Smooth muscle cell (in vitro differentiated cells): Measurements from ENCODE around the gene SEL1L2. TPM values are rescaled to one million over a fixed set of nuclear protein-coding genes. Genes with fewer than 3 reads are reported as not detected.

Experiments used
- DNase-seq: peaks from one replicate; lab custom pipeline; 2025; ENCODE audit not compliant: unreplicated experiment; lab: John Stamatoyannopoulos, UW
- H2AFZ ChIP-seq: fragments of 200-600 bp; sonication (generic); 2 replicates; pipeline ENCODE4 v1.6.0; 2016; ENCODE audit warnings: antibody characterized with exemption, low read depth, mild to moderate bottlenecking
- H3F3A ChIP-seq: fragments of 200-600 bp; sonication (generic); 2 replicates; pipeline ENCODE4 v1.6.0; 2017; ENCODE audit warnings: antibody characterized with exemption, low read depth
- H3K27ac ChIP-seq: fragments of 200-600 bp; sonication (generic); 2 replicates; pipeline ENCODE4 v1.5.1; 2016; ENCODE audit warnings: low read depth, mild to moderate bottlenecking
- H3K27me3 ChIP-seq: fragments of 200-600 bp; sonication (generic); 2 replicates; pipeline ENCODE4 v1.6.1; 2016; ENCODE audit warnings: low read depth, mild to moderate bottlenecking
- H3K36me3 ChIP-seq: fragments of 200-600 bp; sonication (generic); 2 replicates; pipeline ENCODE4 v1.5.1; 2016; ENCODE audit warnings: low read depth
- H3K4me1 ChIP-seq: fragments of 200-600 bp; sonication (generic); 2 replicates; pipeline ENCODE4 v1.5.1; 2016; ENCODE audit warnings: low read depth
- H3K4me2 ChIP-seq: fragments of 200-600 bp; sonication (generic); 2 replicates; pipeline ENCODE4 v1.6.0; 2016; ENCODE audit warnings: mild to moderate bottlenecking
- H3K4me3 ChIP-seq: fragments of 200-600 bp; sonication (generic); 2 replicates; pipeline ENCODE4 v1.5.1; 2016; ENCODE audit warnings: mild to moderate bottlenecking
- H3K79me2 ChIP-seq: fragments of 200-600 bp; sonication (generic); 2 replicates; pipeline ENCODE4 v1.6.0; 2016; ENCODE audit warnings: low read depth, mild to moderate bottlenecking
- H3K9ac ChIP-seq: fragments of 200-600 bp; sonication (generic); 2 replicates; pipeline ENCODE4 v1.6.0; 2016; ENCODE audit warnings: low read depth
- H3K9me3 ChIP-seq: fragments of 200-600 bp; sonication (generic); replicated peaks from 2 replicates; pipeline ENCODE4 v1.5.1; 2016; ENCODE audit warnings: low read depth
- H4K20me1 ChIP-seq: fragments of 200-600 bp; sonication (generic); 2 replicates; pipeline ENCODE4 v1.6.0; 2016; ENCODE audit warnings: low read depth
- CTCF ChIP-seq: fragments of 200-600 bp; sonication (generic); IDR thresholded peaks from 2 replicates; pipeline ENCODE4 v1.5.1; 2017; ENCODE audit warnings: borderline replicate concordance, mild to moderate bottlenecking, antibody characterized with exemption; ENCODE audit not compliant: insufficient read depth, poor library complexity, severe bottlenecking
- WGBS: methylation state at CpG from one replicate; pipeline ENCODE4 v1.1.7; 2016; ENCODE audit warnings: low lambda C conversion rate; 5-methylcytosine and 5-hydroxymethylcytosine counted together
- polyA plus RNA-seq: library from polyadenylated mRNA; unstranded; fragments of >200 nt; fragmentation: Nextera tagmentation; extraction: Ambion mirVana; gene quantifications from 2 replicates; pipeline ENCODE4 v1.2.1, GENCODE V29; 2016
- total RNA-seq: library from RNA; depleted of rRNA; stranded (reverse); fragments of >200 nt; gene quantifications from 2 replicates; pipeline ENCODE4 v1.2.3, GENCODE V29; 2014

Gene SEL1L2
- total and polyA plus RNA-seq, 2 experiments from 2014 or later: not detected

- Histone ChIP-seq H3K4me1 (no peaks in the 10 kb centered on the region), H3K9ac (no peak overlapping the region), H4K20me1 (no peaks in the 10 kb centered on the region), H3F3A (no peaks in the 10 kb centered on the region), H3K79me2 (no peaks in the 10 kb centered on the region), H2AFZ (no peak overlapping the region), H3K27ac (no peak overlapping the region), H3K4me3 (no peak overlapping the region), H3K4me2 (no peak overlapping the region), H3K9me3 (no peaks in the 10 kb centered on the region), H3K27me3 (no peaks in the 10 kb centered on the region), H3K36me3 (no peaks in the 10 kb centered on the region)
- DNase-seq: no peak
- TF ChIP-seq CTCF: no peak
- 88% methylated on average over 5 of the region's 5 CpGs for WGBS
Observed at GRCh38 chr20:13928901-13929300, 61.5 kb downstream of the SEL1L2 start.

GRCh38 chr20:13927171-13927570 lies 63.2 kb downstream of the SEL1L2 start:
- Histone ChIP-seq H2AFZ (no peak overlapping the region), H4K20me1 (no peaks in the 10 kb centered on the region), H3K9ac (no peak overlapping the region), H3K9me3 (no peaks in the 10 kb centered on the region), H3K27ac (no peak overlapping the region), H3F3A (no peaks in the 10 kb centered on the region), H3K27me3 (no peaks in the 10 kb centered on the region), H3K36me3 (no peaks in the 10 kb centered on the region), H3K4me3 (no peak overlapping the region), H3K4me2 (no peak overlapping the region), H3K79me2 (no peaks in the 10 kb centered on the region), H3K4me1 (no peaks in the 10 kb centered on the region)
- no peak for DNase-seq
- TF ChIP-seq CTCF: no peak
- 76% methylated on average over 2 of the region's 2 CpGs for WGBS

- H4K20me1 ChIP-seq: no peaks in the 10 kb centered on the region
- H3F3A ChIP-seq: no peaks in the 10 kb centered on the region
- H3K4me1 ChIP-seq: no peaks in the 10 kb centered on the region
- no peak overlapping the region for H3K27ac ChIP-seq
- WGBS: 93% methylated on average over 5 of the region's 5 CpGs
- H3K4me3 ChIP-seq: no peak overlapping the region
- no peak overlapping the region for H3K9ac ChIP-seq
- no peaks in the 10 kb centered on the region for H3K36me3 ChIP-seq
- no peak overlapping the region for H3K4me2 ChIP-seq
- no peaks in the 10 kb centered on the region for H3K27me3 ChIP-seq
- H2AFZ ChIP-seq: no peak overlapping the region
- no peaks in the 10 kb centered on the region for H3K79me2 ChIP-seq
- no peak for TF ChIP-seq CTCF
- no peaks in the 10 kb centered on the region for H3K9me3 ChIP-seq
- DNase-seq: no peak
Observed at GRCh38 chr20:13922241-13922640, 68.2 kb downstream of the SEL1L2 start.

- H3K27me3 ChIP-seq: no peaks in the 10 kb centered on the region
- no peaks in the 10 kb centered on the region for H3K4me1 ChIP-seq
- no peak overlapping the region for H3K4me2 ChIP-seq
- no peak overlapping the region for H3K4me3 ChIP-seq
- H3F3A ChIP-seq: no peaks in the 10 kb centered on the region
- no peak overlapping the region for H2AFZ ChIP-seq
- no peaks in the 10 kb centered on the region for H3K9me3 ChIP-seq
- H3K9ac ChIP-seq: no peak overlapping the region
- no peaks in the 10 kb centered on the region for H3K79me2 ChIP-seq
- H3K27ac ChIP-seq: no peak overlapping the region
- DNase-seq: no peak
- no peaks in the 10 kb centered on the region for H3K36me3 ChIP-seq
- no peak for TF ChIP-seq CTCF
- 75% methylated on average over 3 of the region's 3 CpGs for WGBS
- H4K20me1 ChIP-seq: no peaks in the 10 kb centered on the region
Observed at GRCh38 chr20:13915284-13915683, 75.1 kb downstream of the SEL1L2 start.
